Fibroblast of skin of left quadriceps (primary cell): Measurements from ENCODE around the gene FANCD2OS.
"Not testable (repeated sequence)": the region's sequence is repeated elsewhere in the genome, so short reads cannot be mapped to it uniquely, and the experiment has no call there.

Experiments
- DNase-seq, 2 experiments: peaks; one replicate each; pipeline ENCODE4 v3.0.0-alpha.2; 2013; ENCODE audit warnings: low read depth in 2 of 2

Gene FANCD2OS, protein sequence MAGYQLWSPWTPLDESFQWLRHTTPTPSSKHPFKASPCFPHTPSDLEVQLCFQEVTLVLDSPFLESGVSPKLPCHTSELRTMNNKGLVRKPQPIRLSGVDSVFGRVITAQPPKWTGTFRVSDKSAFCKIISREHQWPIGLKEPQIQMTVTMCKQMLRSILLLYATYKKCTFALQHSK

GRCh38 chr3:10108091-10108490 lies at the start of gene FANCD2OS:
Gene FANCD2OS (minus strand): TSS chr3:10108255. CDS start chr3:10104774, 3,481 bp downstream.
- no peak for DNase-seq

- DNase-seq: no peak
These were observed 49.0 kb upstream of the FANCD2OS start for GRCh38 chr3:10157031-10157430.

DNA sequence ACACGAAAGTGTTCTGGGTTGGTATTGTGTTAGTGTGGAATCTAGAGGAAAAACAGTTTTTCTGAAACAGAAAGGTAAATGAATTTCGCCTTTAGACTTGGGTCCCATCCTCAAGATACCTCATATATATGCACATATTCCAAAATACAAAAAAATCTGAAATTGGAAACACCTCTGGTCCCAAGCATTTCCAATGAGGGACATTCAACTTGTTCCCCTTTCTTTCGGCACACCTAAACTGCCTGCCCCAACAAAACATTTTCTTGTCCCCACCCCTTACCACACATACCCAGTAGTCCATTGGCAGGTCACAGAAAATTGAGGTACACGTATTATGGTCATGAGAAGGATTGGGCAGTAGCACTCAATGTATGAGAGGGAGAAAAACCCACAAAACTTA lies 47.6 kb upstream of the FANCD2OS start:
- no peak for DNase-seq

GRCh38 chr3:10155123-10155472 lies 47.0 kb upstream of the FANCD2OS start:
- no peak for DNase-seq

GRCh38 chr3:10154335-10155122 lies 46.5 kb upstream of the FANCD2OS start:
- no peak for DNase-seq

- no peak for DNase-seq
These were observed 42.9 kb upstream of the FANCD2OS start for GRCh38 chr3:10150987-10151386.

- no peak for DNase-seq
These were observed 41.2 kb upstream of the FANCD2OS start for GRCh38 chr3:10149226-10149625.

- no peak for DNase-seq
These were observed 37.6 kb upstream of the FANCD2OS start for GRCh38 chr3:10145685-10146084.

- no peak for DNase-seq
These were observed 34.9 kb upstream of the FANCD2OS start for GRCh38 chr3:10142707-10143560.

- no peak for DNase-seq
These were observed 33.0 kb upstream of the FANCD2OS start for GRCh38 chr3:10140996-10141546.

GRCh38 chr3:10137178-10137577 lies 29.1 kb upstream of the FANCD2OS start:
- DNase-seq: no peak

DNA sequence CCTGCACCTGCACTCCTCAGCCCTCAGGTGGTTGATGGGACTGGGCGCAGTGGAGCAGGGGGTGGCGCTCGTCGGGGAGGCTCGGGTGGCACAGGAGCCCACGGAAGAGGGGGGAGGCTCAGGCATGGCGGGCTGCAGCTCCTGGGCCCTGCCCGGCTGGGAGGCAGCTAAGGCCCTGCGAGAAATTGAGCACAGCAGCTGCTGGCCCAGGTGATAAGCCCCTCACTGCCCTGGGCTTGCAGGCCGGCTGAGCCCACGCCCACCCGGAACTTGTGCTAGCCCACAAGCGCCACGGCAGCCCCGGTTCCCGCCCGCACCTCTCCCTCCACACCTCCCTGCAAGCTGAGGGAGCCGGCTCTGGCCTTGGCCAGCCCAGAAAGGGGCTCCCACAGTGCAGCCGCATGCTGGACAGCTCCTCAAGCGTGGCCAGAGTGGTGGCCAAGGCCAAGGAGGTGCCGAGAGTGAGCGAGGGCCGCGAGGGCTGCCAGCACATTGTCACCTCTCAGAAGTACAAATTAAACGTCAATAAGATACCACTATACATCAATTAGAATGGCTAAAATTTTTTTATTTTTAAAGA lies 28.5 kb upstream of the FANCD2OS start:
- DNase-seq: no peak

DNA sequence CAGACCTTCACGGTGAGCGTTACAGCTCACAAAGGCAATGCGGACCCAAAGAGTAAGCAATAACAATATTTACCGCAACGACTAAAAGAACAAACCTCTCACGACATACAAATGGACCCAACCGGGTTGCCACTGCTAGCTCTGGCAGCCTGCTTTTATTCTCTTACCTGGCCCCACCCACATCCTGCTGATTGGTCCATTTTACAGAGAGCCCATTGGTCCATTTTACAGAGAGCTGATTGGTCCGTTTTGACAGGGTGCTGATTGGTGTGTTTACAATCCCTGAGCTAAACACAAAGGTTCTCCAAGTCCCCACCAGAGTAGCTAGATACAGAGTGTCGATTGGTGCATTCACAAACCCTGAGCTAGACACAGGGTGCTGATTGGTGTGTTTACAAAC lies 27.8 kb upstream of the FANCD2OS start:
- DNase-seq: not testable (repeated sequence)

GRCh38 chr3:10122724-10123123 lies 14.7 kb upstream of the FANCD2OS start:
- DNase-seq: no peak

- DNase-seq: no peak
These were observed 13.0 kb upstream of the FANCD2OS start for GRCh38 chr3:10121064-10121463.

GRCh38 chr3:10119376-10119775 lies 11.3 kb upstream of the FANCD2OS start:
- DNase-seq: no peak

GRCh38 chr3:10116928-10117327 lies 8.9 kb upstream of the FANCD2OS start:
- no peak for DNase-seq

DNA sequence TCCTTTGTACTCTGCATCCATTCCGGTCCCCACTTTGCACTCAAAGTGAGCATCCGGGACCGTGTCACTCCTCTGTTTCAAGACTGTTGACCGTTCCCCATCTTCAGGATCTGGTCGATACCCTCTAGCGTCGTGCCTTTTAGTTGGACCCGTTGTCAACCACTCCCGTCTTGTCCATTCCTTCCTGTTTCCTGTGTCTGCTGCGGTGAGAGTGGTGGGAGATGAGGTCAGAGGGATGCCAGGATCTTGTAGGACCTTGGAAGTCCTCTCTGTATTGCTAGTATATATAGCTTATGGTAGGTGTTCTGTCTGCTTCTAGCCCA lies 8.0 kb upstream of the FANCD2OS start:
- DNase-seq: no peak

DNA sequence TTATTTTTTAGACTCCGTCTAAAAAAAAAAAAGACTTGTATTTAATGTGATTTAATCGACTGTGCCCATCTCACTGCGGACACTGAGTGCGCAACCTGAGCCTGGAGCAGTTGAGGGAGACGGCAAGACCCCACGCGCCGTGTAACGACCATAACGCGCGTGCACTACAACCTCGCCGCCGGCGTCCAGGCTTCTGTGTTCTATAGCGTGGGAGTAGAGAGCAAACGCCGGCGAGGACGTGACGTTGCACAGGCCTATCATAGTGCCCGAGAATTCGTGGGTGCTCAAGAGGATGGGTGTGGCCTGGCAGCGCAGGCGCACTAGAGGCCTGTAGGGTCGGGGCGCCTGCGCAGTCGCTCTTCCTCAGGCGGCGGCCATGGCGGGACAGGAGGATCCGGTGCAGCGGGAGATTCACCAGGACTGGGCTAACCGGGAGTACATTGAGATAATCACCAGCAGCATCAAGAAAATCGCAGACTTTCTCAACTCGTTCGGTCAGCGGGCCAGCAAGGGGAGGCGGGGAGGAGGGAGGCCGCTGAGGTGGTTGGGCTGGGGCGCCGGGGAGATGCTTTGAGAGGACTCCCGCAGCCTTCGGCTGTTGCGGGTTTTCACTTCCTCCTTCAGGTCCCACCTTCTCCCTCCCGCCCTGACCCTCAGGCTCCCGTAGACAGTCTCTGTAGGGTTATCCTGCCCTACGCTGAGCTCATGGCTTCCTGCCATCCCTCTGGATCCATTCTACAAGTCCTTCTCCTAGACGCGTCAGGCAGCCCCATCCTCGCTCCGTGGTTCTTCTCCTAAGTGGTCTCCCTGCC lies 7.5 kb upstream of the FANCD2OS start, which contains the start of gene BRK1:
BRK1 (plus strand) TSS at position 350 of the 812 bp plus-strand sequence; CDS start at position 377, 27 bp downstream.
- DNase-seq: peak; percentile 89 to 92

DNA sequence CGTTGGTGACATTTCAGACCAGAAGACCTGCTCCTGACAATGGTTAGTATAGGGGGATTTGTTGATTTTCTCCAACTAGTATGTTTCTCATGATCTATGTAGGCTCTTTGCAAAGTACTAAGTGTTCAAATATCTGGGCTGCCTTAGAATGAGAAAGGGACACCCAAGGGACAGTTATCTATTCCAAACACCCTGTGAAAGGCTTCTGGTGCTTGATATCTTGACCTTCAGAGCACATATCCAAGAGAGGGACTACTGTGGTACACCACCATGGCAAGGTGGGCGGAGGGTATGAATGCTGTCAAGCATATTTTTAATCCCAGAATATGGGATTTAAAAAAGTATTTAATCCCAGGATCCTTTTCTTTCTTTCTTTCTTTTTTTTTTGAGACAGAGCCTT lies 1.1 kb downstream of the FANCD2OS start:
- DNase-seq: no peak

GRCh38 chr3:10099041-10099440 lies 9.0 kb downstream of the FANCD2OS start:
- no peak for DNase-seq
